Stimulated activated CD8-positive, alpha-beta memory T cell treated with anti-CD3 and anti-CD28 coated beads, Interleukin-12 subunit alpha, Interleukin-12 subunit beta, amount 100 ng/mL, for 24 hours (primary cell): Measurements from ENCODE around the gene TXNIP.

Source experiments
- DNase-seq: peaks from one replicate; pipeline ENCODE4 v3.0.0-alpha.2; 2020; ENCODE audit errors: extremely low read depth

The TXNIP gene

DNA sequence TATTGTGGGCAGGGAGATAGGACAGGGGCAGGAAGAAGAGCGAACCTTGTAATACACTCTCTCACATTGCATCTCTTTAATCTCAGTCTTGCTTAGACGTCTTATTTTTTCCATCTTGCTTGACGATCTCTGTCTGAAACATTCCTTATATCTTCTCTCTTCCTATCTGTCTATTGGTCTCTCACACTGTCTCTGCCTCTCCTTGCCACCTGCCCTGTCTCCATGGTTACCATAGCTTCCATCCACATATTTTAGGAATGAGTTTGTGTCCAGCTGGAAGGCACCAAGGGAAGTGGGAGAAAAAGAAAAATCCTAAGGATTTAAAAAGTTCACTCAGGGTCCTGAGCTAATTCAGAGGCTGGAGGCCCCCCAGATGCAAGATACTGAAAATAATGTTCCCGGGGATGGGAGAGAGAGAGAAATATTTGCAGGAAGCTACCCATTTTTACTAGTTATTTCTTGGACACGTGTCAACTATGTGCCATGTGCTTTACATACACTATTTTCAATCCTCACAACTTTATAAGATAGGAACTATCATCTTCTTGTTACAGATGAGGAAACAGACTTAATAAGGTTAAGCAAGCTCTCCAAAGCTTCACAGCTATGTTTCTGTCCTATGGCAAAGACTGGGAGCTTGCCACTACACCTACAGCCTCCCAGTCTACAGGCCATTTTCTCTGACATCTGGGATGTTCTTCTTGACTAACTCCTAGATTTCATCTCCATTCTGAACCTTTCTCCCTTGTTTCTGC, 32.9 kb downstream of the TXNIP start:
- no peak for DNase-seq

DNA sequence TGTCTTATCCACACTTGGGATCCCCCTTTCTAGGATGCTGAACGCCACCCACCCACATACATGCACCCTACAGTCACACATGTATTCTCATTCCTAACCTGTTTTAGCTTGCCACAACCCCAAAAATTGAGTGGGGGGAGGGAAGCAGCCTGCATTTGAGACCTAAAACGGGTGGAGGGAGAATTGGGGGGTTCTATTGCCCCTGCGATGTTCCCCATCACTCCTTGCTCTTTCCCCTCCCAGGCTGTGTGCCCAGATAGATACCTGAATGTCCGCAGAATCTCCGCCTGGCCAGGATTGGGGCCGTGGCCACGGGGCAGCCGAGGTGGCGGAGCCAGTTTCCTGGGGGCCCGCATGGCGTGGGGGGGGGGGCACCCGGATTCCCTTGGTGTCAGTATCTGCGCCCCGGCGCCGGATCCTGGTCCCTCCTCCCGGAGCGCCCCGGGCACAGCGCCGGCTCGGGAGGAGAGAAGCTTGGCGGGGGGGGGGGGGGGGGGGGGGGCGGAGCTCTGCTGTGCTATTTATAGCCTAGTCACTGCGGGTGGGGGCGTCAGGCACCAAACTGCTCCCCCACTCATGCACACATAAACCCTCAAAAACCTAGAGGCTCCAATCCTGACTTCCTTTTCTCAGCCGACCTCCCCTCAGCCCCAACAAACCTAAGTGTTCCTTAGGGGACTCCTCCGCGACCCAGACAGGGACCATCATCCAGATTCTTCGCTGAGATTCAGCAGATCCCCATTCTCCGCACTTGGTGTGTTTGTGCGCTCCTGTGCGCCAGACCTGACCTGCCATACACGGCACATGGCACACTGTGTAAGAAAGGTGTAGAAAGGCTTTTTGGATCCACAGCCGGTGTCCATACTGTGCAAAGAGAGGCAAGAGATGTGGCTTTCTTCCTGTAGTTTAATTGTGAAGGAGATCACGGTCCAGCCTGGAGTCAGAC, 33.9 kb downstream of the TXNIP start:
- no peak for DNase-seq

DNA sequence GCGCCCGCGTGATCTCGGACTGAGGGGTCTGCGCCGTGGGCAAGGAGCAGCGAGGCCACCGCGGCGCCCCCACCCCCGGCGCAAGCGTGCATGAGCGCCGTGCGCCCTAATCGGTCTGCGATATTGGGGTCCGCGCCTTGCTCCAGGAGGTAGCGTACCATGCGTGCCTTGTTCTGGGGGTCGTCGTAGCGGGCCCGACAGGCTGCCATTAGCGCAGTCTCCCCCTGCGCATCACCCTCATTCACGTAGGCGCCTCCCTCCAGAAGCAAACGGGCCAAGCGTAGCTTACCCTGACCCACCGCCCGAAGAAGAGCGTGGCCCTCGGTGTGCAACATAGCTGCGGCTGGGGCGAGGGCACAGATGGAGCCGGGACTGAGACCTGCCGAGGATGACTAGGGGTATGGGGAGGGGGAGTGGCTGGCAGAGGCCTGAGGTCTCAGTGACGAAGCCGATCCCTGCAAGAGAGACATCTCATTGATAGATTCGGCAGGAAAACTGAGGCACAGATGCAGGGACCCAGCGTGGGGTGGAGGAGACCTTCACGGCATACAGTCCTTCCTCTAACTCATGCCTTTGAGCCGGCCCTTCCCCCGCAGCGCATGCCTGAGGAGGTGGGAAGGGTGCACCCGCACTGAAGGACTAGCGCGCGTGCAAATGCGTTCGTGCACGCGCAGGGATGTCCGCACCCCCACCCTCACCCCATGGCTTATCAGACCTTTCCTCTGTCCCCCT, 34.8 kb downstream of the TXNIP start:
- DNase-seq = no peak

DNA sequence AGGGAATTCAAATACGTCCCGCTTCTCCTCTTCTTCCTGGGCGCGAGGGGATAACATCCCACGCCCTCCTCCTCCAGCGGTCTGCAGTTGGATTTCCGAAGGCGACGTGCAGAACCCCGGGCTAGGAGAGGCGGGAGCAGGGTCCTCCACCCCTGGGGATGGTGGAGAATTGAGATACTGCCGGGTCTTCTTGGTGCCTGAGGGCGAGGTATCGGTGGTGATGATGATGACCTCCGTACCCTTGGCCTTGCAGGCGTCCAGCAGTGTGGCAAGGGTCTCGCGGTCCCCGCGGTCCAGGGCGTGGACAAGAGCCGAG, 35.3 kb downstream of the TXNIP start:
- DNase-seq = no peak

DNA sequence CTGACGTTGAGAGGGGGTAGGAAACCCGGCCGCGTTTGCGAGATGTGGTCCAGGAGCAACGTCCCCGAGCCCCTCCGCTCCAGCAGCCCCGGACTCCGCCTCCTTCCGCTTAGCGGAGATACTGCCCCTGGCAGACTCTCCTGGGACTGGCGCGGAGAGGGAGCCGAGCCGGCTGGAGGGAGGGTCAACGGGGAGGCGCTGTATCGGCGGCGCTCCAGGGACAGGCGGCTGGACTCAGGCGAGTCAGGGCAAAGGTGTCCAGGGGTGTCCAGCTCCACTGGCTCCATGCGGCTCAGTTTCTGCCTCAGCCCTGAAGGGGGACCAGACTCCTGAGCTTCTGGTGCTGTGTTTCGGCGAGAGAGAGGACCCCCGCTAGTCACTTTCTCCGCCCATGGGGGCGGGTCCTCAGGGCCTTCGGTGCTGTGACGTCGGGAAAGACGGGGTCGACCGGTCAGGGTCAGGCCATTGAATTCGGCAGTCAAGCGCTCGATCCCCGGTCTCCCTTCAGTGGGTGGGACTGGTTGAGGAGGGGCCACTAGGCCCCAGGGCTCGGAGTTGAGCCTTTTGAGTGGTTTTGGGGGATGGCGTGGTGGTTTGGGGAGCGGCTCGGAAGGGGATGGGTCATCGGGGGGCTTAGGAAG, 35.8 kb downstream of the TXNIP start:
- no peak for DNase-seq

- no peak for DNase-seq
Measured at GRCh38 chr1:145959957-145960467, 36.4 kb downstream of the TXNIP start.

DNA sequence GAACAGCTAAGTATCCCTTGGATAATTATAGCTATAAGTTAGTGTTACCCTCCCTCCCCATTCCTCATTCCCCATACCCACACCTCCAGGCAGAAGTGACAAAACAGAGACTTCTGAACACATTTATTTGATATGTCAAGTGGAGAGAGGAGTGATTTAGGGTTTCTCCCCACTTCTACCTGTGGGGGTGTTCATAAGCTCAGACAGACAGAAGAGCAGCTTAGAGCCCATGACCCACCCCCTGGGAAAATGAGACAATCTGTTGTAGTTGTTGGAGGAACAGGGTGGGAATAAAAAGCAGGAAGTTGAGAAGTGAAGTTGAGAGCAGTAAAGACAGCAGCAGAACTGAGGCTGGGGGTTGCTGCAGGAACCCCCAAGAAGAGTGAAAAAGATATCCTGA, 37.0 kb downstream of the TXNIP start:
- no peak for DNase-seq

DNA sequence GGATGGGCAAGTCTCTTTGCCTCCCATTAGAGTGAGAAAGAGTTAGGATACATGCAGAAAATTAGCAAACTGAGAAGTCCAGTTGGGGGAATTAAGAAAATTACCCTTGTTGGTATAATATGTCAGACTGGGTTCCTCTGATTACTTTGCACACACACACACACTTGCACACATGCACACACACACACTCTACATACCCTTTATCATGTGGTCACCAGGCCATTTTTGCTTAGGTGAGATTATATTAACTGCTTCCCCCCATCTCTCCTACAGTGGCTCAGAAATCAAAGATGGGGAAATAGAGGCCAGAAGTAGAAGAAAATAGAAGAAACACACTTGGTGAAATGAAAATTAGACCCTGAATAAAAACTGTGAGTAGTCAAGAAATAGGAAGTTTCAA, 37.6 kb downstream of the TXNIP start:
- DNase-seq = no peak

DNA sequence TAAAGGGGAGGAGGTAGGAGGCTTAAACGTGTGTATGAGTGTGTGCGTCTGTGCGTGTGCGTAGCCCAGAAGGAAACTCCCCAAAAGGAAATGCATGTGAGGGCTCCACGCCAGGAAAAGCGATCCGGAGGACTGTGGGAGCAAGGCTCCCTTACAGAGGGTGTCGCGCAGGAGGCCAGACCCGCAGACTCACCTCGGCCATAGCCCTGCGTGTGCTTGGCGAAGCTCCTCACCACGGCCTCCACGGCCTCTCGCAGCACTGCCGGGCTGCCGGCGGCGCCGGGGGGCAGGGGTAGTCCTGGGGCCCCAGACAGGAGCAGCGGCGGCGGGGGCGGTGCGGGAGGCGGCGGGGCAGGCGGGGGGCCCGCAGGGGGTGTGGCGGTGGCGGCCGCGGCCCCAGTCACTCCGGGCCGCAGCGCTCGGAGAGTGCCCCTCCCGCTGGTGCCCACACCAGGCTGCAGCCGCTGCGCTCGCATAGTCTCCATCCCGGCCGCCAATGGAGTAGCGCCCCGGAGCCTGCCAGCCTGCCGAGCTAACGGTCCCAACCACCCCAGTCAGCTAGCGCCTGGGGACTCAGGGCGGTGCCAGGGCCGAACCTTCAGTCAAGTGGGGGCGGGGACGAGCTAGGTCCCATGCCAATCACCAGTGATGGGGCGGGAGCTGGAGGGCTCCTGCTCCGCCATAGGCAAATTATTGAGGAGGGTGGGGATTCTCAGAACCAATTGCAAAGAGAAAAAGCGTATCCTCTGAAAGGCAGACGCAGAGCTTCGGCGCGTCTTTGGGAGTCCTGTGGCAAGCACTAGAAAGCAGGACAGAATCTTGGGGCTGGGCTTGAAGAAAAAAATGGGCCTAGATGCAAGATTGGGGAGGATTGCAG, 38.7 kb downstream of the TXNIP start, which contains the start of gene LIX1L:
TSS of gene LIX1L (minus strand) at position 575 of the 877 bp plus-strand sequence. CDS start at position 485, 90 bp downstream.
- peak; percentile 81 for DNase-seq

- DNase-seq = no peak
Measured at GRCh38 chr1:145956781-145957442, 39.5 kb downstream of the TXNIP start.

- no peak for DNase-seq
Measured at GRCh38 chr1:145956361-145956760, 40.0 kb downstream of the TXNIP start.

DNA sequence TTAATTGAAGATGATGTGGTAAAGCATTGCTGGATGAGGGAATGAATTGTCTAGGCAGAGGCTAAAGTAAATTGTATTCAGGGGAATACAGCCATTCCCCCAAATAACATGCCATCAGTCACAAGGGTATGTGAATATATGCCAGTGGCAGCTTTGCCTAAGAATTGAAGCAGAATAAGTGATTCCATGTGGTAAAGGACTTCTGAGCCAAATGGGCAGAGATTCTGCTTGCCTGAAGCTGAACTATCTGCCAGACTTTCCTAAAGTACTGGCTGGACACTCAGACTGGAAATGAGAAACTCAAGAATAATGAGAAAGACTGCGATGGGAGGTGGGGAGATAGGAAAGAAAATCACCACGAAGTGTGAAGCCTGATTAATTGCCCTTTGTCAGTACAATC, 40.9 kb downstream of the TXNIP start:
- DNase-seq = no peak

GRCh38 chr1:145953861-145954260, 42.5 kb downstream of the TXNIP start:
- no peak for DNase-seq

- DNase-seq = no peak
Measured at GRCh38 chr1:145952903-145953302, 43.5 kb downstream of the TXNIP start.

DNA sequence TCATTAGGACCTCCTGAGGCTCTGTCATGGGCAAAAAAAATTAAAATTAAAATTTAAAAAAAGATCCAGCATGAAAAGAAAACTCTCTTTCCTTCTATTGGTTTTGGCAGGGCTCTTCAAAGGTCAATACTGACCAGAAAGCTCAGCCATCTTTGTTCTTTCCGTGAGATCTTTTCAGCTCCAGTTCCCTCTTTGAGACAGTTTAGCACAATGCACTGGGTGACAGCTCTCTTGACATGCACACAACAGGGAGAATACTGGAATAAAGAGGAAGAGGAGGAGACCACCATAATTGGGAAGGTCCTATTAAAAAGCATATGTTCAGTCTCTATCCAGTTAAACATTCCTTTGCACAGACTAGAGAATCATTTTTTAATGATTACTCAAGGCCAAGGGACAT, 44.9 kb downstream of the TXNIP start:
- no peak for DNase-seq

- DNase-seq = no peak
Measured at GRCh38 chr1:145949219-145949618, 47.2 kb downstream of the TXNIP start.

GRCh38 chr1:145947551-145947950, 48.8 kb downstream of the TXNIP start:
- DNase-seq = no peak

GRCh38 chr1:145946477-145946986, 49.8 kb downstream of the TXNIP start:
- DNase-seq = no peak

- no peak for DNase-seq
Measured at GRCh38 chr1:145944532-145944931, 51.8 kb downstream of the TXNIP start.

DNA sequence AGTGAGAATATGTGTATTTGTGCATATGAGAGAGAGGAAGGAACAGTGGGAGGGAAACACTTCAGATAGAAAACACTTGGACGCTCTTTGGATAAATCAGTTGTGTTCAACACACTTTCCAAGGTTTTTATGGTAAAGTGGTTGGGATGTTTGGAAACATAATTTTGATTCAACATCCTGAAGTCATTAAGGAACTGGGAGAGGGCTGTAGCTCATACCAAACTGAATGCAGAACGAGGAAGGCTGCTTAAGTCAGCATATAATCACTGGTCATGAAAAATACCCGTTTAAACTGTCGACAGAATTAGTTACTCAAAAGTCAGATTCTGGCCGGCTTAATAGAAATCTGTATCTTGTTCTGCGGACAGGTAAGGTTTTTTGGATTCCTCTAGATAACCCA, 53.5 kb downstream of the TXNIP start:
- DNase-seq = no peak
